Measurements from ENCODE around the gene NISCH.

NISCH gene

GRCh38 chr3:52447512-52448355, 7.7 kb upstream of the NISCH start:
- DNase-seq = no peak

GRCh38 chr3:52450489-52451236, 4.7 kb upstream of the NISCH start:
- no peak for DNase-seq

GRCh38 chr3:52451237-52452083, 3.9 kb upstream of the NISCH start:
- no peak for DNase-seq

GRCh38 chr3:52452126-52452525, 3.3 kb upstream of the NISCH start:
- DNase-seq = no peak

- no peak for DNase-seq
These were observed 2.7 kb upstream of the NISCH start for GRCh38 chr3:52452570-52453221.

- no peak for DNase-seq
These were observed 1.7 kb upstream of the NISCH start, which contains the start of gene TNNC1 for GRCh38 chr3:52453496-52454249. TNNC1 (minus strand) TSS chr3:52454041; CDS start chr3:52454015, 26 bp downstream.

GRCh38 chr3:52454250-52454937, 1.0 kb upstream of the NISCH start:
- no peak for DNase-seq

GRCh38 chr3:52454938-52455282, 494 bp upstream of the NISCH start:
- DNase-seq = no peak

GRCh38 chr3:52456169-52456799, 880 bp downstream of the NISCH start:
- no peak for DNase-seq

GRCh38 chr3:52456800-52457183, 1.4 kb downstream of the NISCH start:
- DNase-seq = no peak

GRCh38 chr3:52458031-52458760, 2.8 kb downstream of the NISCH start:
- DNase-seq = no peak

GRCh38 chr3:52458770-52459545, 3.6 kb downstream of the NISCH start:
- peak; percentile 14 for DNase-seq

- DNase-seq = no peak
These were observed 6.5 kb downstream of the NISCH start for GRCh38 chr3:52461874-52462273.

- DNase-seq = peak; percentile 17
These were observed 8.0 kb downstream of the NISCH start for GRCh38 chr3:52463416-52463815.

GRCh38 chr3:52468336-52468735, 12.9 kb downstream of the NISCH start:
- DNase-seq = no peak

- no peak for DNase-seq
These were observed 13.6 kb downstream of the NISCH start for GRCh38 chr3:52469001-52469400.

GRCh38 chr3:52470920-52471319, 15.5 kb downstream of the NISCH start:
- DNase-seq = no peak

- peak; percentile 5 for DNase-seq
These were observed 16.2 kb downstream of the NISCH start for GRCh38 chr3:52471371-52472238.

All from CD4-positive, alpha-beta T cell treated with Interleukin-4 for 4 hours (primary cell).